HepG2 (cell line): ENCODE measurements around the gene CDYL.

Source experiments
- ELF4 ChIP-seq: sonication (generic); formaldehyde crosslinking; IDR thresholded peaks from 2 replicates; pipeline ENCODE4 v1.5.0; 2020; ENCODE audit warnings: missing genetic modification reagents, mild to moderate bottlenecking, moderate library complexity, borderline replicate concordance
- POLR2A ChIP-seq, 2 experiments: IDR thresholded peaks; 2 replicates each; pipeline ENCODE4 v1.6.1; 2011; ENCODE audit warnings: low read depth in 2 of 2, low read length in 2 of 2, mild to moderate bottlenecking in 1 of 2, moderate library complexity in 1 of 2; ENCODE audit not compliant: insufficient read depth in 1 of 2
- RNF219 ChIP-seq: sonication (generic); formaldehyde crosslinking; IDR thresholded peaks from 2 replicates; pipeline ENCODE4 v1.5.0; 2020; ENCODE audit warnings: mild to moderate bottlenecking, missing genetic modification reagents
- SALL2 ChIP-seq: sonication (generic); formaldehyde crosslinking; IDR thresholded peaks from 2 replicates; pipeline ENCODE4 v1.8.1; 2023; ENCODE audit warnings: mild to moderate bottlenecking, missing genetic modification reagents, inconsistent platforms
- TRIM22 ChIP-seq: fragments of 450-650 bp; IDR thresholded peaks from 2 replicates; pipeline ENCODE4 v1.6.1; 2017

- TF ChIP-seq POLR2A (IDR thresholded peaks at IDR 0.05; ENCODE audit: insufficient read depth in 1 of 2, low read depth in 2 of 2, low read length in 2 of 2), result no peak
- TF ChIP-seq ELF4, result no peak
- TF ChIP-seq RNF219 (CRISPR knock-in tag), result no peak
- no peak for TF ChIP-seq TRIM22
- no peak for TF ChIP-seq SALL2 (CRISPR knock-in tag)
These were observed 21.4 kb downstream of the CDYL start for GRCh38 chr6:4797587-4797986.
